Measurements from ENCODE around the gene COL1A1.

Gene COL1A1

DNA sequence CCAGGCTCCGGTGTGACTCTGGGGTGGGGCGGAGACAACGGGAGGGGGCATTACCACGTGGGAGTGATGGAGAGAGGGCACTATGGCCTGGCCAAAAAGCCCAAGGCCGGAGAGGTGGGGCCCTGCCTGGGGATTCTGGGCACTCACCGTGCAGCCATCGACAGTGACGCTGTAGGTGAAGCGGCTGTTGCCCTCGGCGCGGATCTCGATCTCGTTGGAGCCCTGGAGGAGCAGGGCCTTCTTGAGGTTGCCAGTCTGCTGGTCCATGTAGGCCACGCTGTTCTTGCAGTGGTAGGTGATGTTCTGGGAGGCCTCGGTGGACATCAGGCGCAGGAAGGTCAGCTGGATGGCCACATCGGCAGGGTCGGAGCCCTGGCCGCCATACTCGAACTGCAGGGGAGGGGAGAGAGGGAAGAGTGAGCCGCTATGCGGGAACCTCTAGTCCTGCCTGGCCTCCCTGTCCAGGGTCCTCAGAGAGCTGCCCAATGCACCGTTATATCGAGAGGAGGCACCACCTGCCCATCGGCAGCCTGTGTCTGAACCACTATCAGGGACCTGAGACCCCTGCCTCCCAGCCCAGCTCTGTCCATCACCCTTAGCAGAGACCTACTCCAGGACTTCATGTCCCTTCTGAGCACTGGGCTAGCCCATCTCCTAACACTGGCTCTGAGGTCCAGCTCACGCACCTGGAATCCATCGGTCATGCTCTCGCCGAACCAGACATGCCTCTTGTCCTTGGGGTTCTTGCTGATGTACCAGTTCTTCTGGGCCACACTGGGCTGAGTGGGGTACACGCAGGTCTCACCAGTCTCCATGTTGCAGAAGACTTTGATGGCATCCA lies 15.6 kb downstream of the COL1A1 start:
- DNase-seq = no peak

GRCh38 chr17:50184611-50185398 lies 16.6 kb downstream of the COL1A1 start:
- DNase-seq = no peak

GRCh38 chr17:50184064-50184463 lies 17.4 kb downstream of the COL1A1 start:
- no peak for DNase-seq

DNA sequence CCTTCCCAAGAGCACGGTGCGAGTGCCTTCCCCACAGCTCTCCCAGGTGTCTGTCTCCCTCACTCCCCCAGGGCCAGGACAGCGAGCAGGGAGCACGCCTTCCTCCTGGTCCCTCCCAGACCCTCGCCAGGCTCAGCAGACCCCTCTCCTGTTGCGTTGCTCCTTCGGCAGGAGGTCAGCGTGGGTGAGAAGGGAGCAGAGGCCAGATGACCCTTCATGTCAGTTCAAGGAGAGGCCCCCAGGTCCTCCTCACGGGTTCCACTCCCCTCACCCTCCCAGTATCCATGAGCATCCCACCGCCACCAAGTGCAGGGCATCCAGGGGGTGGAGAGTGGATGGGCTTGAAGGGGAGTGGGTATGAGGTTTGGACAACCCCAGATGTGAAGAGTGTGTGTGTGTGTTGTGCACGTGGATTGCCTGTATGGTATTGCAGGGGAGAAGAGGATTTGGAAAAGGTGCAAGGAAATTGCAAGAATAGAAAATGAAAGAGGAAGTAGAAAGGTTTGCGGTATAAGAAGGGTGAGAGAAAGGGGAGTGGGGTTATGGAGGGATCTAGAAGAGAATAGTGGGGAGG lies 17.9 kb downstream of the COL1A1 start:
- DNase-seq = no peak

DNA sequence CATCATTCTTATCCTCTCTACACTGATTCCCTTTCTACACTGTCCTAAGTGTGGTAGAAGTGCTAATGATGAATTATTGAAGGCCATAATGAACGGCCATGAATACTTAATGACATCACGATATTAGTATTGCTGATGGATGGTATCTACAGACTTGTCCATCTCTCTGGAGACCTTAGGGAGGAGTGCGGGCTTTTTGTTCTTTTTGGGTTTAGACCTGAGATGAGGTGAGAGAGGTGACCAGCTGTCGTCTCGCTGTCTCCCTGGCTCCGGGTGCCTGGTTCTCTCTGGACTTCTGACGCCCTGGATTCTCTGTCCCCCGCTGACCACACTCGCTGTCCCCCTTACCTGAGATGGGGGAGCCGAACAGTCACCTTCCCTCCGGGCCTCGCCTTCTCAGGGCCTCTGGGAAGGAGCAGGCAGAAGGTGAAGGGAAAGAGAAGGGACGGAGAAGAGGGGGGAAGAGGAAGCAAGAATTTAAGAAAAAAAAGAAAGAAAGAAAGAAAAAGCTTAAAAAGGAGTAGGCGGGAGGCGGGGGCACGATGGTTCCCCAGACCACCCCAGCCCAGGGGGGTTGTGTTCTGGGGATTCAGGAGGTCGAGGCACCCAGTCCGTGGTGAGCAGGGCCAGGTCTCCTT lies 18.5 kb downstream of the COL1A1 start:
- no peak for DNase-seq

- DNase-seq = no peak
Measured at GRCh38 chr17:50181591-50182560, 19.6 kb downstream of the COL1A1 start.

- DNase-seq = no peak
Measured at GRCh38 chr17:50181144-50181543, 20.3 kb downstream of the COL1A1 start.

GRCh38 chr17:50180620-50181019 lies 20.8 kb downstream of the COL1A1 start:
- DNase-seq = no peak

- no peak for DNase-seq
Measured at GRCh38 chr17:50180111-50180510, 21.3 kb downstream of the COL1A1 start.

GRCh38 chr17:50177983-50178834 lies 23.2 kb downstream of the COL1A1 start:
- peak; percentile 87 for DNase-seq

- no peak for DNase-seq
Measured at GRCh38 chr17:50177476-50177875, 24.0 kb downstream of the COL1A1 start.

DNA sequence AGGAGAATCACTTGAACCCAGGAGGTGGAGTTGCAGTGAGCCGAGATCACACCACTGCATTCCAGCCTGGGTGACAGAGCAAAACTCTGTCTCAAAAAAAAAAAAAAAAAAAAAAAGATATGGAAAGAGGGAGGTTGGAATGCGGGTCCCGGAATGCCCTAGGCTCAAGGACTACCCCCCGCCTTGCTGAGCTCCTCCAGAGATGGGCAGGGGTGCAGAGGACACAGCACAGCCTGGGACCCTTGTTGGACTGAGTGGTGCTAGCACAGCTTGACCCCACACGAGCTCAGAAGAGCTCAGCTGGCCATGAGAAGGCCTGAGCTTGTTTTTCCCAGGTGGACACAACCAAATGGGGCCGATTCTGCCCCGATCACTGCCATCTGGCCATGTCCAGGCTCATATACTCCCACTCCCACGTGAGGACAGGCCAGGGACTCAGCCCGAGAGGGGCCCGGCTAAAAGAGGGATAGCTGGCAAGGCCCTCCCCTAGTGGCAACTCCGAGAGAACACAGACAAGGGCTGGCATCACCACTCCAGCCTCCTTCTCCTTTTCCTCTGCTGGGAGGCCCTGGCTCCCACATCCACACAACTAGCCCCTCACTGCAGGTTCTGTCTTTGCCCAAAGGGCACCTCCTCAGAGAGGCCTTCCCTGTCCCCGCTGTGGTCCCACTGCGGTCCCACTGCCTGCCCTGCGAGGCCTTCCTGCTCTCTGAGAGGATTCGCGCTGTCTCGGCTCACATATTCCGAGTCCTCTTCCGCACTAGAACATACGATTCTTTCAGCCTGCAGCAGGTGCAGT lies 24.7 kb downstream of the COL1A1 start:
- no peak for DNase-seq

GRCh38 chr17:50175035-50175807 lies 26.2 kb downstream of the COL1A1 start:
- no peak for DNase-seq

- no peak for DNase-seq
Measured at GRCh38 chr17:50174444-50174843, 27.0 kb downstream of the COL1A1 start.

GRCh38 chr17:50173335-50173941 lies 28.0 kb downstream of the COL1A1 start:
- no peak for DNase-seq

GRCh38 chr17:50172936-50173334 lies 28.5 kb downstream of the COL1A1 start:
- DNase-seq = no peak

- DNase-seq = no peak
Measured at GRCh38 chr17:50172130-50172529, 29.3 kb downstream of the COL1A1 start.

GRCh38 chr17:50171371-50172071 lies 29.9 kb downstream of the COL1A1 start:
- DNase-seq = no peak

Data from GOT3 (cell line).